ENCODE results near the gene GAS2L3.

DNA sequence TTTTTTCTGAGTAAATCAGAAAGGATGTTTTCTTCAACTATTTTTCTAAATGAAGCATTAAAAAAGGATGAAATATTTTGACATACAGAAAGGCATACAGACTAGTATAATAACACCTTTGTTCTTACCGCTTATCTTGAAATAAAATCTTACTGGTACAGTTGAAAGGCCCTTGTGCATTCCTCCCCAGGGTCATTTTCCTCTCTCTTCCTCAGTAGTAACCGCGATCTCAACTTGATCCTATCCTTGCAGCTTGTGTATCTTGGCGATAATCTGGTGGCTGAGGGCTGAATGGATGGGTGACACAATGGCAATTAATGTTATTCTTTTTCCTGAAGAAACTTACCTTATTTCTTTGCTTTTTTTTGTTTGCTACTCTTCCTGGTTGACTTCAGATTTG is 18.5 kb downstream of the GAS2L3 start:
- TF ChIP-seq, protein P1, sequence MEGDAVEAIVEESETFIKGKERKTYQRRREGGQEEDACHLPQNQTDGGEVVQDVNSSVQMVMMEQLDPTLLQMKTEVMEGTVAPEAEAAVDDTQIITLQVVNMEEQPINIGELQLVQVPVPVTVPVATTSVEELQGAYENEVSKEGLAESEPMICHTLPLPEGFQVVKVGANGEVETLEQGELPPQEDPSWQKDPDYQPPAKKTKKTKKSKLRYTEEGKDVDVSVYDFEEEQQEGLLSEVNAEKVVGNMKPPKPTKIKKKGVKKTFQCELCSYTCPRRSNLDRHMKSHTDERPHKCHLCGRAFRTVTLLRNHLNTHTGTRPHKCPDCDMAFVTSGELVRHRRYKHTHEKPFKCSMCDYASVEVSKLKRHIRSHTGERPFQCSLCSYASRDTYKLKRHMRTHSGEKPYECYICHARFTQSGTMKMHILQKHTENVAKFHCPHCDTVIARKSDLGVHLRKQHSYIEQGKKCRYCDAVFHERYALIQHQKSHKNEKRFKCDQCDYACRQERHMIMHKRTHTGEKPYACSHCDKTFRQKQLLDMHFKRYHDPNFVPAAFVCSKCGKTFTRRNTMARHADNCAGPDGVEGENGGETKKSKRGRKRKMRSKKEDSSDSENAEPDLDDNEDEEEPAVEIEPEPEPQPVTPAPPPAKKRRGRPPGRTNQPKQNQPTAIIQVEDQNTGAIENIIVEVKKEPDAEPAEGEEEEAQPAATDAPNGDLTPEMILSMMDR (IDR thresholded peaks at IDR 0.05) = no peak
- no peak for TF ChIP-seq POLR2A (IDR thresholded peaks at IDR 0.05)
